Smooth muscle cell of the coronary artery (primary cell): ENCODE data around the gene POLR3B. TPM values are rescaled to one million over a fixed set of nuclear protein-coding genes. Genes with fewer than 3 reads are reported as not detected.

Experiments used
- total RNA-seq: library from RNA; depleted of rRNA; stranded (reverse); fragments of >200 nt; gene quantifications from 2 replicates; pipeline ENCODE4 v1.2.3, GENCODE V29; 2014; ENCODE audit warnings: low replicate concordance

POLR3B gene
- total RNA-seq, result 9.7 and 9.8 TPM in 2 replicates

DNA sequence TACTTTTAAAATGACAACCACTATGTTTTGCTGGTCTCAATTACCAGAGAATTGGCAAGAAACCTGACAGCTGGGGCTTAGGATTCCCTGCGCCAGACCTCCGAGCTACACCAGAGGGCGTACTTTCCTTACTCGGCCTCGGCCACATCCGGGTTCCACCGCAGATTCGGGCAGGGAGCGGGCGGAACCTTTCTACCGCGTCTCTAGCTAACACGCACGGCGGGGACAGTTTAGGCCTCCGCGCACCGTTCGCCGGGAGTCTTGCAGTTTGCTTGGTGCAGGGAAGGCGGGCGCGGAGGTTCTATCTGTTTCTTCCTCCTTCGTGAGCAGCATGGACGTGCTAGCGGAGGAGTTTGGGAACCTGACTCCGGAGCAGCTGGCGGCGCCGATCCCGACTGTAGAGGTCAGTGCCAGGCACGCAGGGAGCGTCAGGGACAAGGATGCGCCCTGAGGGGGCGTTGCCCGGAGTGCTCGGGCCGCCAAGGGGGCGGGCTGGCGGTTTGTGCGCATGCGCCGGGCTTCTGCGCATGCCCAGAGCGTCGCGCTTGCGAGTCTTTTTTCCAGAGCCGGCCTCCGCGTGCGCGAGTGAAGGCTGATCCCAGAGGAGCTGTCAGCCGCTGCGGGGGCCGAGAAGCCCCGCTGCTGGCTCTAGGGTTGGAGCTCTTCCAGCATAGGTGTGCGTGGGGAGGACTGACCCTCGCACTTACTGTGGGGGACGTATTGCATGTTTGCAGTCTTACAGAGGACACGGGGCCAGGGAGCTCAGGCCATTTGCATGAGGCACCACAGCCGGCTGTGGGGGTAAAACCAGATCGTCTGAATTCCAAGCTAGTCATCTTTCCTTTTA lies at the start of gene POLR3B:
TSS of gene POLR3B (plus strand) at position 200 of the 847 bp plus-strand sequence. CDS start at position 332, 132 bp downstream.

Other genes starting within 250 kb of the POLR3B start
- 11.0 and 75.3 TPM in 2 replicates for gene NUAK1, start 218.8 kb upstream of the POLR3B start, total RNA-seq
- gene CKAP4, start 109.7 kb upstream of the POLR3B start, total RNA-seq, result 43.1 and 229 TPM in 2 replicates
- 33.1 and 43.1 TPM in 2 replicates for gene TCP11L2, start 55.0 kb upstream of the POLR3B start, total RNA-seq
- not detected in 2 replicates for gene RFX4, start 225.3 kb downstream of the POLR3B start, total RNA-seq